ENCODE results near the gene AIP.

The AIP gene

DNA sequence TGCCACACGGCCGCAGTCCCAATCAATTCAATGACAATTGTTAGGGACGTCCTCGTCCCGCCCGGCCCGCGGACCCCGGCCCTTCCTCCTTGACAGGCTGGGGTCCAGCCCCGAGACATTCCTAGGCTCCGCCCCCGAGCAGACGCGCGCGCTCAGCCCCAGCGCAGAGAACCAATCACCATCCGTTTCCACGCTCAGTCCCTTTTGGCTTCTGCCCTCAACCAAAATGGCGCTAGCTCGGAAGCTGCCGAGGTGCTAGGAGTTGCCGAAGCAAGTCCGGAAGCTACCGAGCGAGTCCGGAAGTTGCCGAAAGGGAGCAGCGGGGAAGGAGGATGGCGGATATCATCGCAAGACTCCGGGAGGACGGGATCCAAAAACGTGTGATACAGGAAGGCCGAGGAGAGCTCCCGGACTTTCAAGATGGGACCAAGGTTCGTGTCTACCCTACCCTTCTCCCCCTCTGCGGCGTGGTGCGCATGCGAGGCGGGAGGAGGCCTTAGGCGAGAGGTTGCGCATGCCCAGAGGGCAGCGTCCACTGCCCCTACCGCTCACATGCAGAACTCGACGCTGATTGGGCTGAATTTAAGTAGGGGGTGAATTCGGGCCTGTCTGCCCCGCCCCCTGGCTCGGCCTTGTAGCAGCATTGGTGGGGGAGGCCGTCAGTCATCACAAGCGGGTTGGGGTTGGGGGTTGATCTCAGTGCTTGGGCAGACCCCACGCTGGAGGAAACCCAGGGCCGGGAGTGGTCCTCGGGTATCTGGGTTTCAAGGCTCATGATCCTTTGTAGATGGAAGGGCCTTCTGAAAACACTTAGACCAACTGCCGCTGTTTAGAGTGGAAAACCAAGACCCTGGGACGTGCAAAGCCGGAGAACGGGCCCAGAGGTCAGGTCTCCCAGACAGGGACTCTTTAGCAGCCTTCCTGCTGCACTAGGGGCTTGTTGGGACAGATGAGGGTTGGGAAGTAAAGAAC is at the start of gene AIP:
TSS of gene AIP (plus strand) at position 200 of the 972 bp plus-strand sequence. CDS start at position 333, 133 bp downstream.
- DNase-seq (ENCODE audit: low read depth), result peak; percentile 78

GRCh38 chr11:67433536-67434394 is 49.1 kb upstream of the AIP start:
- no peak for DNase-seq (ENCODE audit: low read depth)

DNA sequence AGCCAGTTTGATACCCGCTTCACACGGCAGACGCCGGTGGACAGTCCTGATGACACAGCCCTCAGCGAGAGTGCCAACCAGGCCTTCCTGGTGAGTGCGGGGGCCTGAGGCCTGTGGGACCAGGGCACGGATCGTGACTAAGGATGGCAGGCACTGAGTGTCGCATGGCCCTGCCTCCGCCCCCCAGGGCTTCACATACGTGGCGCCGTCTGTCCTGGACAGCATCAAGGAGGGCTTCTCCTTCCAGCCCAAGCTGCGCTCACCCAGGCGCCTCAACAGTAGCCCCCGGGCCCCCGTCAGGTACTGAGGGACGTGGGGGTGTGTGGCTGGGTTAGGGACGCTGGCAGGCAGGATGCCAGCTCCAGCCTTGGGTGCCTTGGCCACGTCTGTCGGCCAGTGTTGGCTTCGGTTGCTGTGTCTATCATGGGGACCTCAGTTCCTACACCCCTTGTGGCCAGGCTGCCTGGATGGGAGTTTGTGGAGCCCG is 48.4 kb upstream of the AIP start:
- no peak for DNase-seq (ENCODE audit: low read depth)

DNA sequence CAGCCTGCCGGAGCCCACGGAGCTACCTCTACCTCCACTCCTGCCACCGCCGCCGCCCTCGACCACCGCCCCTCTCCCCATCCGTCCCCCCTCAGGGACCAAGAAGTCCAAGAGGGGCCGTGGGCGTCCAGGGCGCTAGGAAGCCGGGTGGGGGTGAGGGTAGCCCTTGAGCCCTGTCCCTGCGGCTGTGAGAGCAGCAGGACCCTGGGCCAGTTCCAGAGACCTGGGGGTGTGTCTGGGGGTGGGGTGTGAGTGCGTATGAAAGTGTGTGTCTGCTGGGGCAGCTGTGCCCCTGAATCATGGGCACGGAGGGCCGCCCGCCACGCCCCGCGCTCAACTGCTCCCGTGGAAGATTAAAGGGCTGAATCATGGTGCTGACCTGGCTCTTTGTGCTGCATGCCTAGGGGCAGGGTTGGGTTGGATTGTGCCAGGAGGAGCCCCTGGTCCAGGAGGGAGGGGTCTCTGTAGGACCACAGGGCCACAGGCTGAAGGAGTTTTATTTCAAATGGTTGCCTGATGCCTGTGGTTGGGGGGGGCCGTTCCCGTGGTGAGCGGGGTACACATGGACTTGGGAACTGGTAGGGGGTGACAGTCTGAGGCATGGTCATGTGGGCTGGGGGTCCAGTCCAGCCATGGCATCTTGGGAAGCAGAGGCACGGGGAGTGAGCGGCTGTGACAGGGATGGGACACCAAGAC is 47.6 kb upstream of the AIP start:
- no peak for DNase-seq (ENCODE audit: low read depth)

- no peak for DNase-seq (ENCODE audit: low read depth)
These were observed 46.9 kb upstream of the AIP start for GRCh38 chr11:67435727-67436458.

DNA sequence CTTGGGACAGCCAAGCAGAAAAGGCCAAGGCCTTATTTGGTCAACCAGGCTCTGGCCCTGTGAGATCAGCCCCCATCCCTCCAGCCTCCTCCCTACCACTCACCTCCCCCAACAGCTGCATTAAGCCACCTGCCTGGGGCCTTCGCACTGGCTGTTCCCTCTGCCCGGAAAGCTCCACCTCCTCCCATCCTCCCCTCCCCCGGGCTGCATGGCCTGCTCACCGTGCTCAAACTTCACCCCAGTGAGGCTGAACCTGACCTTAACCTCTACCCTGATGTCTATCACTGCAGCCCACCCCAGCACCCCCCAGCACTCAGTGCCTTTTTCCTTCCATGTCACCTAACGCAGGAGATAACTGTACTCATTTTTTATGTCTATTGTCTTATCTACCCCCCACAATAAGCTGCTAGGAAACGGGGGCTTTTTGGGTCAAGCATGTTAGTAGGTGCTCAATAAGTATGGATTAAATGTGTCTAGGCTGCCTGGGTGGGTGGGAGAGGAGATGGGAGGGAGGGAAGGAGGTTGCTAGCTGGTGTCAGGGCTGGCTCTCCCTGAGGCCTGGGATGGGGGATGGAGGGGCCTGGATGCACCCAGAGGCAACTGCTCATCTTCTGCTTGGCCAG is 46.3 kb upstream of the AIP start:
- no peak for DNase-seq (ENCODE audit: low read depth)

DNA sequence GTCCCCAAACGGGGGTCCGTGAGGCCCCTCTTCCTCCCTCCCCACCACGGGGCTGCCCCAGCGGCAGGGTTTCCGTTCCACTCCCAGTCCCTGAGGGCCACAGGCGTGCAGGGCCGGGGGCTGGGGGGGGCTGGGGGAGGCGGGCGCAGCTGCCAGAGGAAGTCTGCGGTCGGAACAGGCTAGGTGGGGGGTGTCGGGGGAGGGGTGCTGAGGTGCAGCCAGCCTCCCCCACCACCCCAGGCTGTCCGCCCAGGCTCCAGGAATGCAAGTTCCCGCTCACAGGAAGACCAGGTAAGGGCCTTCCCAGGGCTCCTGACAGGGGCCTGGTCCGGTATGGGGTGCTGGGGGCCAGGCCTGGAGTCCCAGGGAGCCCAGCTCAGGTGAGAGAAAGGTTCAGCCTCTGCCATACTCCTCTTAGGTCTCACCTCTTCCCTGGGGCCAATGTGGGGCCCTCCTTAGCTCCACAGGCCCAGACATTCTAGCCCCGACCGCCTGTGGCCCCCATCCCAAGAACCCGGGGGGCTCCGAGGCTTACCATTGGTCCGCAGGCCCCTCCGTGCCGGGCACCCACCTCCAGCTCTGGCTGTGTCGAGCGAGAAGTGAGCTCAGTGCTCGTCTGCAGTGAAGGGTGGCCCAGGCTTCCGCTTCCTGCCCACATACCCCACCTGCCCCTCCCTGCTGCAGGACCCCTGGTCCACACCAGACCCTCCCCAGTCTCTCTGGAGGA is 45.6 kb upstream of the AIP start, which contains the start of gene PTPRCAP:
TSS of gene PTPRCAP (minus strand) at position 601 of the 727 bp plus-strand sequence. CDS start at position 538, 63 bp downstream.
- no peak for DNase-seq (ENCODE audit: low read depth)

DNA sequence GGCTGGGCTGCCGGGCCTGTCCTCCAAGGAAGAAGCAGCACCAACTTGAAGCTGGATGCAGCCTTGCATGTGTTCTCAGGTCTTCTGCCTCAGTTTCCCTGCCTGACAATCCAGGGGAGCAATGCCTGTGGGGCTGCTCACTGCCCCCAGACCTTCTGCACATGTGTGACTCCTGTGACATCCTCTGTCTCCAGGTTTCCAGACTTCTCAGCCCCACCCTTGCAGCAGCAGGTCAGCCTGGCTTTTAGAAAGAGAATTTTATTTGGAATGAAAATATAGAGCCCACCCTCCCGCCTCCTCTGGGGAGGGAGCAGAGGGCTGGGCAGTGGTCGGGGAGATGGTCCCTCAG is 45.0 kb upstream of the AIP start:
- DNase-seq (ENCODE audit: low read depth), result no peak

GRCh38 chr11:67438158-67438902 is 44.5 kb upstream of the AIP start:
- no peak for DNase-seq (ENCODE audit: low read depth)

DNA sequence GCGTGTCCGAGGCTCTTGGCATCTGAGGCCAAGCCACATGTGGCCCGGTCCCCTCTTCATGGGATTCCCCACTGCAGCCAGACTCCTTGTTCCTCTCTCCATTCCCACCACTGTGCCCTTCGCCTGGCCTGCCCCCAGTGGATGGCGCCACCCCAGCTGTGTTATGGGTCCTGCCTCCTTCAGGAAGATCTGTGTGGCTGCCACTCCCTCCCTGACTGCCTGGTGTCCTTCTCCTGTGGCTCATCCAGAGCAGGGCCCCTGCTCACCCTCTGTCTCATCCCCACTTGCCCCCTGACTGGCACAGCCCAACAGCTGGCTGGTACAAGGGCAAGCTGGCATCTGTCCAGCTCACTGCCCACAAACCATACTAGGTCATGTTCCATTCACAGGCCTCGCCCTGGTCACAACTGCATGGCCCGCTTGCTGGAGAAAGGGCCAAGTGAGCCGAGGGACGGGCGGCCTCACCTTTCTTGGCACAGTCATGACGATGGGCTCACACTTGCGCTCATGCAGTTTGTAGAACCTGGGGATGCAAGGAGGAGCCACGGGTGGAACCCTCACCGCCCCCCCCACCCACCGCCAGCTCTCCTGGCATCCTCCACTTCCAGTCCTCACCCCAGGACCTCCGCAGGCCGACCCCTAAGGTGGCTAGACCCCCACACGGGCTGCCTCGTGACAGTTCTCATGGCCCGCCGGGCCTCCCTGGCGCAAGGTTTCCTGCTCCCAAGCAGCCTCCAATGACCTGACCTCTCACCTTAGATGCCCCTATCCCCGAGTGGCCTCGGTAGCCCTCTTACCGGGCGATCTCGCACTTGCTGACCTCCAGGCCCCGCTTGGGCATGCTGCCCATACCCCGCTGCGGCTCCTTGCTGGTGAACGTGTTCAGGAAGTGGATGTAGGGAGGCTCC is 43.3 kb upstream of the AIP start:
- no peak for DNase-seq (ENCODE audit: low read depth)

DNA sequence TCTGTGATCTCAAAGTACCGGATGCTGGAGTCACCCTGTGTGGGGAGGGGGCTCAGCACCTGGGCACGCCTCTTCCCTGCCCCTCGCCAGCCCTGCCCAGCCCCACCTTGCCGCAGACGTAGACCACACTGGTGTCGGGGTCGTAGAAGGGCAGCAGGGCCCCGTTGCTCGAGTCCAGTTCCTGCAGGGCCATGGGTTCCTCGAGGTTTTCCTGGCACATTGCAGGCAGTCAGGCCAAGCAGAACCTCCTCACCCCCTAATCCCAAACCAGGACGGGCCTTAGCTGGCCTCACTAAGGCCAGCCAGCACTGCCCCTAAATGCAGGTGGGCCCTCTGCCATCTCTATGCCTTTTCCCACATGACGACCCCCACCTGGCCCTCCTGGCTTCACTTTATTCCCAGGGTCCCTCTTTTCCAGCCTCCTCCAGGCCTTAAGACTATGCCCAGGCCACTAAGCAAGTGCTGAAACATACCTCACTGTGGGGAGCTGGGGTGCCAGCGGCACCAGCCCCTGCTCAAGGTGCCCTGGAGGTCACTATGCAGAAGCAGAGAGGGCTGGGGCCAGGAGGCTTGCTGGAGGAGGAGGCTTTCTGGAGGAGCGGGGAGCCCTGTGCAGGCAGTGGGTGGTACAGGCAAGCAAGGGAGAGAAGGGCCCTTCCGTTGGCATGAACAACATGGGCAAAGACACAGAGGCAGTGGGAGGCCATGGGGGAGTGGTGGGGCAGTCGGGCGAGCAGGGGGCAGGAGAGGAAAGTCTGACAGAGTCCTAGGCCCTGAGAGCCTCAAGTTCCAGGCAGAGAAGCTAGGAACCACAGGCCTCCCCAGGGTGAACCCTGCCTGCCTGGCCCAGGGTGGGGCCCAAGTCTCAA is 42.4 kb upstream of the AIP start:
- no peak for DNase-seq (ENCODE audit: low read depth)

DNA sequence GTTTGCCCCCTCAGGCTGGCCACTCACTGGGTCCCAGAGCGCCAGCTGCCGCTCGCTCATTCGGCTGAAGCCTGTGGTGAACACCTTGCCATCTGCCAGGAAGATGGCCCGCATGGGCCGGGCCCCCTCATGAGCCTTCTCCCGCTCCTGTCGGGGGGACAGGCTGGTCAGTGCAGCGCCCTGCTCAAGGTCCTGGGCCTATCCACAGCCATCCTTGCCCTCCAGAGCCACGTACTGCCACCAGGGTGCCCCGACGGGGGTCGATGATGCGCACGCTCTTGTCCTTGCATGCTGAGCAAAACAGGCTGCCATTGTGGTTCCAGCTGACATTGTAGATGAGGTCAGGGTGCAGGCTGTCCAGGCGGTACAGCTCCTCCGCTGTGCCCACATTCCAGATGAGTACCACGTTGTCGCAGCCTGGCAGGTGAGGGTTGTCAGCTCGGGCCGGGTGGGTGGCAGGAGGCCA is 41.7 kb upstream of the AIP start:
- DNase-seq (ENCODE audit: low read depth), result no peak

DNA sequence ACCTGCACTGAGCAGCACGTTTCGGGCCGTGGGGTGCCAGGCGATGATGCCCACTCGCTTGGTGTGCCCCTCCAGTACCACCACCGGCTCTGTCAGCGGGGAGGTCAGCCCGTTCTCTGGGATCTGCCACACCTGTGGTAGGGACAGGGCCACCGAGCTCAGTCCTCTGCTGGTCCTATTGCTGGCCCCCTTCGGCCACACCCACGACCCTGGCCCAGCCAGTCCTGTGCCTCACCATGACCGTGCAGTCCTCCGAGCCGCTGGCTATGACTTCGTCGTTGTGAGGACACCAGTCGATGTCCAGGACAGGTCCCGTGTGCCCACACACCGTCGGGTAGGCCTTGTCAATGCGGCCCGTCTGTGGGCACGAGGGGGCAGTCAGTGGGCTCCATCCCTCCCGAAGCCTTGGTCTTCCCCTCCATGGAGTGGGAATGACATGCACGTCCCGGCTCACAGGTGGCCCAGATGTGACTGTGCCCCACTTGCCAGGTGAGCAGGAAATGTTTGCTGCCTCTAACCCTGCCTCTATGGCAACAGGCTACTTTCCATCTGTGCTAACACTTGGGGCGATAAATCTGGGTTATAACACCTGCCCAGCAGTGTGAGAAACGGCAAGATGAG is 41.0 kb upstream of the AIP start:
- DNase-seq (ENCODE audit: low read depth), result no peak

DNA sequence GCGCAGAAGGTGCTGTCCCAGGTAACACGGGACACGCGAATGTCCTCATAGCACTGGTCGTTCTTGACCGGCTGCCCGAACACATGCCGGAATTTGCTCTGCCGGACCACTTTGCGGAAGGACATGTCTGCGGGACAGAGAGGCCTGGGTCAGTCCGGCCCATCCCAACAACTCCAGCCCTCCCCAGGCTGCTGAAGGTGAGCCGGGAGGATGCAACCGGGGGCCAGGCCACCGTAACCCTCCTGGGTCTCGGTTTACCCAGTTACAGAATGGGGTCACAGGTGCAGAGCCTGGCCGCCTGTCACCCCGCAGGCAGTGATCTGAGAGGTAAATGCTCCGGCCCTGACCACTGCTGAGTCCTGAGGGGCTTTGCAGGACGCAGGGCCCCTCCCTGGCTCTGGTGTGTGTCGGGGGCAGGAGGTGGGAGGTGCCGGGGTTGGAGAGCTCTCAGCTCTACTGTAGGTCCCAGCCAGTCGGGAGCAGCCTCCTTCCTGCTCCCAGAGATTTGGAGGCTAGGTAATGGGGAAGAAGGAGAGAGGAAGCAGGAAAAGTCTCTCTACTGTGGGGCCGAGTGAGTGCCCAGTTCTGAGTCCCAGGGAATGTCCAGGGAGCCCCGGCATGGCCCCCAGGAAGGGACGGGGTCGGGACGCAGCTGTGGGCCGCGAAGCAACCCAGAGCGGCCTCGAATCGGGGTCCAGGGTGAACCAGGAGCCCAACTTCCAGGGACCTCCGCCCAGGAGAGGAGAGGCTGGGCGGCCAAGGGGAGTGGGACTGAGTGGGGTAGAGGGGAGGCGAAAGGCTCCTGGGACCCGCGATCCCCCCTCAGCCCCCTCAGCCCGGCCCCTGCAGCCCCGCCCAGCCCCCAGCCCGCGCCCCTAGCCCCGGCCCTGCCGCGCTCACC is 40.1 kb upstream of the AIP start:
- no peak for DNase-seq (ENCODE audit: low read depth)

- DNase-seq (ENCODE audit: low read depth), result no peak
These were observed 37.3 kb upstream of the AIP start for GRCh38 chr11:67445515-67445914.

- DNase-seq (ENCODE audit: low read depth), result no peak
These were observed 34.6 kb upstream of the AIP start for GRCh38 chr11:67448220-67448609.

Data from stimulated activated CD8-positive, alpha-beta memory T cell treated with anti-CD3 and anti-CD28 coated beads, Interleukin-15, amount 100 ng/mL, for 24 hours (primary cell).